WERI-Rb-1 (cell line): Measurements from ENCODE around the gene MRTFB.

ENCODE experiments used
- DNase-seq: peaks from one replicate; pipeline ENCODE4 v3.0.0-alpha.2; 2020
- H3K27ac ChIP-seq: fragments of 250-450 bp; sonication (Bioruptor Pico); 2 replicates; pipeline ENCODE4 v1.5.1; 2020; ENCODE audit warnings: mild to moderate bottlenecking, moderate library complexity
- H3K27me3 ChIP-seq: fragments of 250-450 bp; sonication (Bioruptor Pico); 2 replicates; pipeline ENCODE4 v1.5.1; 2021; ENCODE audit warnings: mild to moderate bottlenecking, low read depth, moderate library complexity; ENCODE audit not compliant: insufficient read depth, severe bottlenecking
- H3K36me3 ChIP-seq: fragments of 250-450 bp; sonication (Bioruptor Pico); 2 replicates; pipeline ENCODE4 v1.5.1; 2020; ENCODE audit warnings: mild to moderate bottlenecking, moderate library complexity
- H3K4me3 ChIP-seq: 2 replicates; pipeline ENCODE4 v1.5.1; 2011; ENCODE audit warnings: low read depth, mild to moderate bottlenecking, control low read depth, low read length
- H3K9me3 ChIP-seq: fragments of 250-450 bp; sonication (Bioruptor Pico); 2 replicates; pipeline ENCODE4 v1.5.1; 2021; ENCODE audit warnings: mild to moderate bottlenecking, moderate library complexity; ENCODE audit not compliant: severe bottlenecking
- TF ChIP-seq, protein P1 (sequence below): IDR thresholded peaks from 2 replicates; pipeline ENCODE4 v1.5.1; 2011; ENCODE audit warnings: low read depth, mild to moderate bottlenecking, control low read depth, inconsistent platforms, low read length

Gene MRTFB

GRCh38 chr16:14164916-14165662 is 94.0 kb downstream of the MRTFB start:
- TF ChIP-seq, protein P1, sequence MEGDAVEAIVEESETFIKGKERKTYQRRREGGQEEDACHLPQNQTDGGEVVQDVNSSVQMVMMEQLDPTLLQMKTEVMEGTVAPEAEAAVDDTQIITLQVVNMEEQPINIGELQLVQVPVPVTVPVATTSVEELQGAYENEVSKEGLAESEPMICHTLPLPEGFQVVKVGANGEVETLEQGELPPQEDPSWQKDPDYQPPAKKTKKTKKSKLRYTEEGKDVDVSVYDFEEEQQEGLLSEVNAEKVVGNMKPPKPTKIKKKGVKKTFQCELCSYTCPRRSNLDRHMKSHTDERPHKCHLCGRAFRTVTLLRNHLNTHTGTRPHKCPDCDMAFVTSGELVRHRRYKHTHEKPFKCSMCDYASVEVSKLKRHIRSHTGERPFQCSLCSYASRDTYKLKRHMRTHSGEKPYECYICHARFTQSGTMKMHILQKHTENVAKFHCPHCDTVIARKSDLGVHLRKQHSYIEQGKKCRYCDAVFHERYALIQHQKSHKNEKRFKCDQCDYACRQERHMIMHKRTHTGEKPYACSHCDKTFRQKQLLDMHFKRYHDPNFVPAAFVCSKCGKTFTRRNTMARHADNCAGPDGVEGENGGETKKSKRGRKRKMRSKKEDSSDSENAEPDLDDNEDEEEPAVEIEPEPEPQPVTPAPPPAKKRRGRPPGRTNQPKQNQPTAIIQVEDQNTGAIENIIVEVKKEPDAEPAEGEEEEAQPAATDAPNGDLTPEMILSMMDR, result no peak
- Histone ChIP-seq H3K9me3 (no peaks in the 10 kb centered on the region), H3K36me3 (no peaks in the 10 kb centered on the region), H3K27ac (no peak overlapping the region), H3K4me3 (no peak overlapping the region), H3K27me3 (no peaks in the 10 kb centered on the region)
- no peak for DNase-seq

DNA sequence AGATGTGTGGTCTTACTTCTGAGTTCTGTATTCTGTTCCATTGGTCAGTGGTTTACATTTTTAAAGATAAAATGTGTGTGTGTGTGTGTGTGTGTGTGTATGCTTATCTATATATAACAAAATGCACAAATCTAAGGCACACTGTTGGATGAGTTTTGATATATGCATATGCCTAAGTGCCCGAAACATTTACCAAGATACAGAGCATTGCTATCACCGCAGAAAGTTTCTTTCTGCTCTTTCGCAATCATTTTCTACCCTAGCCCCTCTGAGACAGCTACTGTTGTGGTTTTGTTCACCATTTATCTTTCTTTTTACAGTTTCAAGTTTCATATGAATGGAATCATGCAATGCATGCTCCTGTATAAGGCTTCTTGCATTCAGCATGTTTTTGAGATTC is 97.0 kb downstream of the MRTFB start:
- no peak for DNase-seq
- Histone ChIP-seq H3K36me3 (no peaks in the 10 kb centered on the region), H3K9me3 (no peaks in the 10 kb centered on the region), H3K4me3 (no peak overlapping the region), H3K27me3 (no peaks in the 10 kb centered on the region), H3K27ac (no peak overlapping the region)
- TF ChIP-seq, protein P1, result no peak

DNA sequence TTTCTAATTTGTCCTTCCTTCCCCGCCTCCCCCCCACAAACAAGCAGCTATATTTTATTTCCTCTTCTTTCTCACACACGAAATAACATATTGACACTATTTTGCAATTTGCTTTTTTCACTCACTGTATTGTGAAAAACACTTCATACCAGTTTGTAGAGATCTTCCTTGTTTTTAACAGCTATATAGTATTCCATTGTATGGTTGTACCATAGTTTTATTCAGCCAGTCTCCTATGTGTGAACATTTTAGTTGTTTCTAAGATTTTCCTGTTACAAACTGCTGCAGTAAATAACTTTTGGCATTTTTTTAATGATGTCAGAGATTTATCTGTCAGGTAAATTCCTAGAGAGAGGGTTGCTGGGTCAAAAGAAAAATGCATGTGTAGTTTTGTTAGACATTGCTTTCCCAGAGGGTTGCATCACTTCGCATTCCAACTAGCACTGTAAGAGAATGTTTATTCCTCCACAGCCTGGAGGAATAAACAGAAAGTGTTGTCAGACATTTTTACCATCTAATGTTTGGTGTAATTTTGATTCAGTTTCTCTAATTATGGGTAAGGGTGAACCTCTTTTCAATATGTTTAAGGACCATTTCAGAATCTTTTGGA is 101.2 kb downstream of the MRTFB start:
- H3K27me3 ChIP-seq, result no peaks in the 10 kb centered on the region
- H3K4me3 ChIP-seq, result no peak overlapping the region
- TF ChIP-seq, protein P1, result no peak
- H3K36me3 ChIP-seq, result no peaks in the 10 kb centered on the region
- no peaks in the 10 kb centered on the region for H3K9me3 ChIP-seq
- no peak for DNase-seq
- H3K27ac ChIP-seq, result no peak overlapping the region

DNA sequence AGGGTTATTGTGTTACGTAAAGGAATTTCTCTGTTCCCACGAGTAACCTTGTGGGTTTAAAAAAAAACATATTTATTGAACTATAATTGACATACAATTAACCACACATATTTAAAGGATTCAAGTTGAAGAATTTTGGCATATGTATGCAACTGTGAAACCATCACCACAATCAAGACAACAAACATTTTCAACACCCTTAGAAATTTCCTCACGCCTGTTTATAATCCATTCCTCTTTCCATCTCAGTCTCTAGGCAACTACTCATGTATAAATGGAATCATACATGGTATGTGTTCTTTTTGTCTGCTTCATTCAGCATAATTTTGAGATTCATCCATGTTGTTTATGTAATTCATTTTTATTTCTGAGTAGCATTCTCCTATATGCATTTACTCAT is 104.0 kb downstream of the MRTFB start:
- TF ChIP-seq, protein P1, result no peak
- no peak for DNase-seq
- no peaks in the 10 kb centered on the region for H3K9me3 ChIP-seq
- H3K36me3 ChIP-seq, result no peaks in the 10 kb centered on the region
- H3K4me3 ChIP-seq, result no peak overlapping the region
- no peak overlapping the region for H3K27ac ChIP-seq
- H3K27me3 ChIP-seq, result no peaks in the 10 kb centered on the region

DNA sequence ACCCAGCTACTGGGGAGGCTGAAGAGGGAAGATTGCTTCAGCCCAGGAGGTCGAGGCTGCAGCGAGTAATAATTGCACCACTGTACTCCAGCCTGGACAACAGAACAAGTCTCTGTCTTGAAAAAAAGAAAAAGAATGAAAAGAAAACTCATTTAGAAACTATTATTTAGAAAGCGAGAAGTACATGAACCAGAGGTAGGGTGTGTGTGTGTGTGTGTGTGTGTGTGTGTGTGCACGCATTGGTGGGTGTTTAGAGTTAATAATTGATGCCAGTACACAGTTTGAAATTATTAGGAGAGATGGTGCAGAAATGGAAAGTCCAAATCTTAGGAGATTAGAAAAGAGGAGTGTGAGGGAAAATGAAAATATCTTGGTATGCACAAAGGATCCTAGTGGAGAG is 106.6 kb downstream of the MRTFB start:
- no peaks in the 10 kb centered on the region for H3K36me3 ChIP-seq
- TF ChIP-seq, protein P1, result no peak
- no peak for DNase-seq
- H3K27me3 ChIP-seq, result no peaks in the 10 kb centered on the region
- no peak overlapping the region for H3K4me3 ChIP-seq
- H3K9me3 ChIP-seq, result no peaks in the 10 kb centered on the region
- no peak overlapping the region for H3K27ac ChIP-seq

- H3K36me3 ChIP-seq, result no peaks in the 10 kb centered on the region
- no peaks in the 10 kb centered on the region for H3K27me3 ChIP-seq
- no peak for DNase-seq
- H3K4me3 ChIP-seq, result no peak overlapping the region
- no peaks in the 10 kb centered on the region for H3K9me3 ChIP-seq
- TF ChIP-seq, protein P1, result no peak
- no peak overlapping the region for H3K27ac ChIP-seq
Observed at GRCh38 chr16:14179116-14179515, 108.0 kb downstream of the MRTFB start.
